Measurements from ENCODE around the gene MRPS27.

DNA sequence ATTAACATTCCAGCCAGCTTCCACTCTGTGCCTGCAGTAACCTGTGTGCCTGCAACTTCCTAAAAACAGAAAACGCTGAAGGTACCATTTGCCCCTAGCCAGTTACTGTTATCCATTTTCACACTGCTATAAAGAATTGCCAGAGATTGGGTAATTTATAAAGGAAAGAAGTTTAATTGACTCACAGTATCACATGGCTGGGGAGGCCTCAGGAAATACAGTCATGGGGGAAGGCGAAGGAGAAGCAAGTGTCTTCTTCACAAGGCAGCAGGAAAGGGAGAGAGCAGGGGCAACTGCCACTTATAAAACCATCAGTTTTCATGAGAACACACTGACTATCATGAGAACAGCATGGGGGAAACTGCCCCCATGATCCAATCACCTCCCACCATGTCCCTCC, 31.3 kb upstream of the MRPS27 start:
- TF ChIP-seq, protein P1, sequence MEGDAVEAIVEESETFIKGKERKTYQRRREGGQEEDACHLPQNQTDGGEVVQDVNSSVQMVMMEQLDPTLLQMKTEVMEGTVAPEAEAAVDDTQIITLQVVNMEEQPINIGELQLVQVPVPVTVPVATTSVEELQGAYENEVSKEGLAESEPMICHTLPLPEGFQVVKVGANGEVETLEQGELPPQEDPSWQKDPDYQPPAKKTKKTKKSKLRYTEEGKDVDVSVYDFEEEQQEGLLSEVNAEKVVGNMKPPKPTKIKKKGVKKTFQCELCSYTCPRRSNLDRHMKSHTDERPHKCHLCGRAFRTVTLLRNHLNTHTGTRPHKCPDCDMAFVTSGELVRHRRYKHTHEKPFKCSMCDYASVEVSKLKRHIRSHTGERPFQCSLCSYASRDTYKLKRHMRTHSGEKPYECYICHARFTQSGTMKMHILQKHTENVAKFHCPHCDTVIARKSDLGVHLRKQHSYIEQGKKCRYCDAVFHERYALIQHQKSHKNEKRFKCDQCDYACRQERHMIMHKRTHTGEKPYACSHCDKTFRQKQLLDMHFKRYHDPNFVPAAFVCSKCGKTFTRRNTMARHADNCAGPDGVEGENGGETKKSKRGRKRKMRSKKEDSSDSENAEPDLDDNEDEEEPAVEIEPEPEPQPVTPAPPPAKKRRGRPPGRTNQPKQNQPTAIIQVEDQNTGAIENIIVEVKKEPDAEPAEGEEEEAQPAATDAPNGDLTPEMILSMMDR (IDR thresholded peaks at IDR 0.05; ENCODE audit: low read depth, low read length): no peak
- TF ChIP-seq POLR2A (IDR thresholded peaks at IDR 0.05; ENCODE audit: extremely low read depth, insufficient read length): no peak
